ENCODE data around the gene YPEL5. TPM values are rescaled to one million over a fixed set of nuclear protein-coding genes. Genes with fewer than 3 reads are reported as not detected.

The YPEL5 gene
- total RNA-seq, 1 experiment from 2014 or later: 27.3 TPM

DNA sequence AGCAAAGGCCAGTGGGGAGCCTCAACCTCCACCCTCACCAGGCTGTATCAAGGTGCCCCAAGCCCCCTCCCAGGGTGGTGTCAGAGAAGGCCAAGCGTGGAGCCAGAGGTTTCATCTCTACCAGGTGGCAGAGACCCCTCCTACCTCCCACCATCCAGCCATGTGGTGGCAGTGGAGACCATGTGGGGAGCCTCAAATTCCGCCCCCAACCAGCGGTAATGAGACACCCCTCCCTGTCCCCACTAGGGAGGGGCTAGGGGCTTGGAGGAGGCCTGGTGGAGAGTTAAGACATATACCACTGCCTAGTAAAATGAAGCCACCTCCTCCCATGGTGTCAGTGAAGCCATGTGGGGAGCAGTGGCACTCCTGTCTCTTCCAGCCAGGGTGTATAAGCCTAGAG, 24.4 kb upstream of the YPEL5 start:
- POLR2A ChIA-PET: no interaction called here
- no peaks in the 10 kb centered on the region for H3K4me1 Mint-ChIP-seq
- peak; percentile 71 for ATAC-seq
- TF ChIP-seq ZNF423 (CRISPR knock-in tag; IDR thresholded peaks at IDR 0.05): no peak
- no peak for TF ChIP-seq ESRRA (CRISPR knock-in tag; IDR thresholded peaks at IDR 0.05; ENCODE audit: borderline replicate concordance)
- no peak for TF ChIP-seq TCF7 (CRISPR knock-in tag; IDR thresholded peaks at IDR 0.05; ENCODE audit: low read depth)
- TF ChIP-seq NFATC4 (CRISPR knock-in tag; IDR thresholded peaks at IDR 0.05): no peak
- no peak for TF ChIP-seq MYBL2 (CRISPR knock-in tag; IDR thresholded peaks at IDR 0.05)
- TF ChIP-seq, protein P1, sequence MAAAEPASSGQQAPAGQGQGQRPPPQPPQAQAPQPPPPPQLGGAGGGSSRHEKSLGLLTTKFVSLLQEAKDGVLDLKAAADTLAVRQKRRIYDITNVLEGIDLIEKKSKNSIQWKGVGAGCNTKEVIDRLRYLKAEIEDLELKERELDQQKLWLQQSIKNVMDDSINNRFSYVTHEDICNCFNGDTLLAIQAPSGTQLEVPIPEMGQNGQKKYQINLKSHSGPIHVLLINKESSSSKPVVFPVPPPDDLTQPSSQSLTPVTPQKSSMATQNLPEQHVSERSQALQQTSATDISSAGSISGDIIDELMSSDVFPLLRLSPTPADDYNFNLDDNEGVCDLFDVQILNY (CRISPR knock-in tag; IDR thresholded peaks at IDR 0.05): no peak
- TF ChIP-seq HMGA2 (CRISPR knock-in tag; IDR thresholded peaks at IDR 0.05): no peak
- no peak for TF ChIP-seq CBFB (CRISPR knock-in tag; IDR thresholded peaks at IDR 0.05; ENCODE audit: low read depth)
- no peak for TF ChIP-seq ZNF671 (CRISPR knock-in tag; IDR thresholded peaks at IDR 0.05)
- TF ChIP-seq PRRX2 (CRISPR knock-in tag; IDR thresholded peaks at IDR 0.05): no peak
- no peak for TF ChIP-seq RORB (CRISPR knock-in tag; IDR thresholded peaks at IDR 0.05)
- peaks cover 9% of the 10 kb centered on the region; the same call in 1 of the 2 replicates for H3K36me3 Mint-ChIP-seq
- peaks cover 12% of the 10 kb centered on the region for H3K9me3 Mint-ChIP-seq
- DNase-seq (ENCODE audit: low spot score): no peak
- H3K27ac Mint-ChIP-seq: no peak overlapping the region
- no peak overlapping the region for H3K4me3 Mint-ChIP-seq
- no peaks in the 10 kb centered on the region for H3K27me3 Mint-ChIP-seq (ENCODE audit: low read depth)
- CTCF ChIA-PET: no interaction called here

DNA sequence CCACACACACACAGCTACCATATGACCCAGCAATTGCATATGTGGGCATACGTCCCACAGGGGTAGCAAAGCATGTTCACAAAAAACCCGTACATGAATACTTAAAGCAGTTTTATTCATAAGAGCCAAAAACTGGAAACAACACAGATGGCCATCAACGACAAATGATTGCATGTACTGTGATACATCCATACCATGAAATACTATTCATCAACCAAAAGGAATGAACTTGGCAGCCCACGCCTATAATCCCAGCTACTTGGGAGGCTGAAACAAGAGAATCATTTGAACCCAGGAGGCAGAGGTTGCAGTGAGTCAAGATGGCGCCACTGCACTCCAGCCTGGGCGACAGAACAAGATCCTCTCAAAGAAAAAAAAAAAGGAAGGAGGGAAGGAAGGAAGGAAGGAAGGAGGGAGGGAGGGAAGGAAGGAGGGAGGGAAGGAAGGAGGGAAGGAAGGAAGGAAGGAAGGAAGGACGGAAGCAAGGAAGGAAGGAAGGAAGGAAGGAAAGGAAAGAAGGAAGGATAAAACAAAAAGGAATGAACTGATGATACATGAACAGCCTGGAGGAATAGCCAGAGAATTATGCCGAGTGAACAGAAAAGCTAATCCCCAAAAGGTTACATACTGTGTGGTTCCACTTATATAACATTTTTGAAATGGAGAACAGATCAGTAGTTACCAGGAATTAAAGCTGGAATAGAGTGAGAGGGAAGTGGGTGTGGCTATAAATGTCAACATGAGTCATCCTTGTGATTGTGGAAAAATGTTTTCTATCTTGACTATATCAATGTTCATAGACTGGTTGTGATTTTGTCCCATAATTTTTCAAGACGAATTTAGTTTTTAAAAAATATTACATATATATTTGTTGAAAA, 19.6 kb upstream of the YPEL5 start:
- DNase-seq (ENCODE audit: low spot score) (no peak), ATAC-seq (no peak)
- TF ChIP-seq KAT7 (CRISPR knock-in tag; IDR thresholded peaks at IDR 0.05; ENCODE audit: borderline replicate concordance) (no peak), MYBL2 (CRISPR knock-in tag; IDR thresholded peaks at IDR 0.05) (no peak), GRHL2 (CRISPR knock-in tag; IDR thresholded peaks at IDR 0.05; ENCODE audit: insufficient replicate concordance, severe bottlenecking) (no peak), SOX15 (CRISPR knock-in tag; IDR thresholded peaks at IDR 0.05) (no peak), ZNF416 (CRISPR knock-in tag; IDR thresholded peaks at IDR 0.05) (no peak), GABPB1 (CRISPR knock-in tag; IDR thresholded peaks at IDR 0.05) (no peak), NFE2L1 (CRISPR knock-in tag; IDR thresholded peaks at IDR 0.05) (no peak)
- Mint-ChIP-seq H3K36me3 (peaks cover 9% of the 10 kb centered on the region; the same call in 1 of the 2 replicates), H3K27me3 (ENCODE audit: low read depth) (no peaks in the 10 kb centered on the region), H3K4me3 (no peak overlapping the region), H3K27ac (no peak overlapping the region), H3K4me1 (no peaks in the 10 kb centered on the region), H3K9me3 (peaks cover 12% of the 10 kb centered on the region)
- ChIA-PET POLR2A (no interaction called here), CTCF (no interaction called here)

DNA sequence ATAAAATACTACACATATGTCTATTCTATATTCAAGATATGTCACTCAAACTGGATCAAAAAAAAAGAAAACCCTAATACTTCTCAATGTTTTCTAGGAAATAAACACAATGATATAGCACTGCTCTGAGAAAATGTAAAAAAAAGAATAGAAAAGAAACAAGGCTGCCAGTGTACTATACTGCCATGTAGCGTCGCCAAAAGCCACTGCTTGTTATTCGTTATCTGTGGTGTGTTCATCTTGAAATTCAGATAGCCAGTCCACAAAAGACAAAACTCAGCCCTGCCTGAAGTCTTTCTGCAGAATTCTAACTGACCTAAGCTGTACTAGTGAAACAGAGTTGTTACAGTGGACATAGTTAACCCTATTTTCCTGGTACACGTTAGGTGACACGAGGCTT, 12.2 kb upstream of the YPEL5 start:
- Mint-ChIP-seq H3K27ac (no peak overlapping the region), H3K36me3 (no peaks in the 10 kb centered on the region)
- CTCF ChIA-PET: interaction anchor here (0.9 kb wide), 1 partner anchor 12 kb away, joined by 3 read pairs; the partner anchor contains the start of gene YPEL5
- TF ChIP-seq TEAD1 (CRISPR knock-in tag; IDR thresholded peaks at IDR 0.05) (no peak), ZNF263 (CRISPR knock-in tag; IDR thresholded peaks at IDR 0.05; ENCODE audit: low read depth) (no peak), NR1H2 (CRISPR knock-in tag; IDR thresholded peaks at IDR 0.05) (no peak), ZNF317 (CRISPR knock-in tag; IDR thresholded peaks at IDR 0.05; ENCODE audit: borderline replicate concordance, low read depth) (no peak), EMX1 (CRISPR knock-in tag; IDR thresholded peaks at IDR 0.05) (no peak), GABPB1 (CRISPR knock-in tag; IDR thresholded peaks at IDR 0.05) (no peak)
- TF ChIP-seq, protein P1 (CRISPR knock-in tag; IDR thresholded peaks at IDR 0.05): no peak
- TF ChIP-seq, protein P2, sequence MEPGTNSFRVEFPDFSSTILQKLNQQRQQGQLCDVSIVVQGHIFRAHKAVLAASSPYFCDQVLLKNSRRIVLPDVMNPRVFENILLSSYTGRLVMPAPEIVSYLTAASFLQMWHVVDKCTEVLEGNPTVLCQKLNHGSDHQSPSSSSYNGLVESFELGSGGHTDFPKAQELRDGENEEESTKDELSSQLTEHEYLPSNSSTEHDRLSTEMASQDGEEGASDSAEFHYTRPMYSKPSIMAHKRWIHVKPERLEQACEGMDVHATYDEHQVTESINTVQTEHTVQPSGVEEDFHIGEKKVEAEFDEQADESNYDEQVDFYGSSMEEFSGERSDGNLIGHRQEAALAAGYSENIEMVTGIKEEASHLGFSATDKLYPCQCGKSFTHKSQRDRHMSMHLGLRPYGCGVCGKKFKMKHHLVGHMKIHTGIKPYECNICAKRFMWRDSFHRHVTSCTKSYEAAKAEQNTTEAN (CRISPR knock-in tag; IDR thresholded peaks at IDR 0.05): no peak
- TF ChIP-seq, protein P3, sequence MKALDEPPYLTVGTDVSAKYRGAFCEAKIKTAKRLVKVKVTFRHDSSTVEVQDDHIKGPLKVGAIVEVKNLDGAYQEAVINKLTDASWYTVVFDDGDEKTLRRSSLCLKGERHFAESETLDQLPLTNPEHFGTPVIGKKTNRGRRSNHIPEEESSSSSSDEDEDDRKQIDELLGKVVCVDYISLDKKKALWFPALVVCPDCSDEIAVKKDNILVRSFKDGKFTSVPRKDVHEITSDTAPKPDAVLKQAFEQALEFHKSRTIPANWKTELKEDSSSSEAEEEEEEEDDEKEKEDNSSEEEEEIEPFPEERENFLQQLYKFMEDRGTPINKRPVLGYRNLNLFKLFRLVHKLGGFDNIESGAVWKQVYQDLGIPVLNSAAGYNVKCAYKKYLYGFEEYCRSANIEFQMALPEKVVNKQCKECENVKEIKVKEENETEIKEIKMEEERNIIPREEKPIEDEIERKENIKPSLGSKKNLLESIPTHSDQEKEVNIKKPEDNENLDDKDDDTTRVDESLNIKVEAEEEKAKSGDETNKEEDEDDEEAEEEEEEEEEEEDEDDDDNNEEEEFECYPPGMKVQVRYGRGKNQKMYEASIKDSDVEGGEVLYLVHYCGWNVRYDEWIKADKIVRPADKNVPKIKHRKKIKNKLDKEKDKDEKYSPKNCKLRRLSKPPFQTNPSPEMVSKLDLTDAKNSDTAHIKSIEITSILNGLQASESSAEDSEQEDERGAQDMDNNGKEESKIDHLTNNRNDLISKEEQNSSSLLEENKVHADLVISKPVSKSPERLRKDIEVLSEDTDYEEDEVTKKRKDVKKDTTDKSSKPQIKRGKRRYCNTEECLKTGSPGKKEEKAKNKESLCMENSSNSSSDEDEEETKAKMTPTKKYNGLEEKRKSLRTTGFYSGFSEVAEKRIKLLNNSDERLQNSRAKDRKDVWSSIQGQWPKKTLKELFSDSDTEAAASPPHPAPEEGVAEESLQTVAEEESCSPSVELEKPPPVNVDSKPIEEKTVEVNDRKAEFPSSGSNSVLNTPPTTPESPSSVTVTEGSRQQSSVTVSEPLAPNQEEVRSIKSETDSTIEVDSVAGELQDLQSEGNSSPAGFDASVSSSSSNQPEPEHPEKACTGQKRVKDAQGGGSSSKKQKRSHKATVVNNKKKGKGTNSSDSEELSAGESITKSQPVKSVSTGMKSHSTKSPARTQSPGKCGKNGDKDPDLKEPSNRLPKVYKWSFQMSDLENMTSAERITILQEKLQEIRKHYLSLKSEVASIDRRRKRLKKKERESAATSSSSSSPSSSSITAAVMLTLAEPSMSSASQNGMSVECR (CRISPR knock-in tag; IDR thresholded peaks at IDR 0.05; ENCODE audit: borderline replicate concordance): no peak

More for the DNA sequence above, 12.2 kb upstream of the YPEL5 start:
- Mint-ChIP-seq H3K4me1 (no peaks in the 10 kb centered on the region), H3K9me3 (no peaks in the 10 kb centered on the region), H3K4me3 (no peak overlapping the region), H3K27me3 (ENCODE audit: low read depth) (peaks cover 2% of the 10 kb centered on the region; the same call in 1 of the 2 replicates)
- DNase-seq (ENCODE audit: low spot score) (no peak), ATAC-seq (no peak)
- POLR2A ChIA-PET: no interaction called here

Measured in WTC11 (cell line).